ENCODE measurements around the gene ASAP3. TPM values are rescaled to one million over a fixed set of nuclear protein-coding genes. Genes with fewer than 3 reads are reported as not detected.

The ASAP3 gene
- total RNA-seq, 1 donor from 2014 or later = 33.5 TPM

GRCh38 chr1:23430803-23431202 is 53.2 kb downstream of the ASAP3 start:
- H3K4me1 Mint-ChIP-seq (ENCODE audit: low read depth, unreplicated experiment) = no peaks in the 10 kb centered on the region
- no peaks in the 10 kb centered on the region for H3K27me3 ChIP-seq (ENCODE audit: insufficient read depth, low read length)
- H3K4me1 ChIP-seq (ENCODE audit: insufficient read depth, low read length) = no peaks in the 10 kb centered on the region
- H3K27ac Mint-ChIP-seq (ENCODE audit: unreplicated experiment) = no peak overlapping the region
- no peak overlapping the region for H3K4me3 ChIP-seq (ENCODE audit: insufficient read depth, low read depth, low read length)
- no peaks in the 10 kb centered on the region for H3K79me2 ChIP-seq (ENCODE audit: insufficient read depth, low read length)
- TF ChIP-seq CTCF (IDR thresholded peaks at IDR 0.05; ENCODE audit: insufficient read depth, low read depth, low read length) = no peak
- no peak for TF ChIP-seq EZH2 (IDR thresholded peaks at IDR 0.05; ENCODE audit: insufficient read depth, low read length)
- no peak overlapping the region for H3K27ac ChIP-seq (ENCODE audit: low read depth, low read length)
- H3K4me3 Mint-ChIP-seq (ENCODE audit: unreplicated experiment) = no peak overlapping the region
- H3K36me3 ChIP-seq (ENCODE audit: insufficient read depth, low read length) = no peaks in the 10 kb centered on the region
- H3K9me3 ChIP-seq (ENCODE audit: insufficient read depth, low read depth, low read length) = no peaks in the 10 kb centered on the region
- H3K36me3 Mint-ChIP-seq (ENCODE audit: low read depth, unreplicated experiment) = peaks cover 66% of the 10 kb centered on the region
- FAIRE-seq = no peak
- no peaks in the 10 kb centered on the region for H4K20me1 ChIP-seq (ENCODE audit: insufficient read depth, low read length)
- H3K27me3 Mint-ChIP-seq (ENCODE audit: low read depth, unreplicated experiment) = peaks cover 36% of the 10 kb centered on the region
- no peak overlapping the region for H2AFZ ChIP-seq (ENCODE audit: low read depth, low read length)
- H3K4me2 ChIP-seq (ENCODE audit: low read length) = no peak overlapping the region
- H3K9ac ChIP-seq (ENCODE audit: low read length) = no peak overlapping the region
- peaks cover 3% of the 10 kb centered on the region for H3K9me3 Mint-ChIP-seq (ENCODE audit: unreplicated experiment)
- no peak for DNase-seq (ENCODE audit: low read depth)

- no peak overlapping the region for H3K4me3 Mint-ChIP-seq (ENCODE audit: unreplicated experiment)
- Histone ChIP-seq H3K27me3 (ENCODE audit: insufficient read depth, low read length) (no peaks in the 10 kb centered on the region), H3K9me3 (ENCODE audit: insufficient read depth, low read depth, low read length) (no peaks in the 10 kb centered on the region), H3K4me2 (ENCODE audit: low read length) (no peak overlapping the region), H3K36me3 (ENCODE audit: insufficient read depth, low read length) (no peaks in the 10 kb centered on the region), H3K4me3 (ENCODE audit: insufficient read depth, low read depth, low read length) (no peak overlapping the region), H2AFZ (ENCODE audit: low read depth, low read length) (no peak overlapping the region), H3K4me1 (ENCODE audit: insufficient read depth, low read length) (peaks cover 8% of the 10 kb centered on the region), H3K79me2 (ENCODE audit: insufficient read depth, low read length) (no peaks in the 10 kb centered on the region), H3K27ac (ENCODE audit: low read depth, low read length) (no peak overlapping the region), H3K9ac (ENCODE audit: low read length) (no peak overlapping the region), H4K20me1 (ENCODE audit: insufficient read depth, low read length) (no peaks in the 10 kb centered on the region)
- FAIRE-seq (no peak), DNase-seq (ENCODE audit: low read depth) (no peak)
- peak overlapping the region; percentile 53 for H3K27ac Mint-ChIP-seq (ENCODE audit: unreplicated experiment)
- peaks cover 49% of the 10 kb centered on the region for H3K36me3 Mint-ChIP-seq (ENCODE audit: low read depth, unreplicated experiment)
- H3K9me3 Mint-ChIP-seq (ENCODE audit: unreplicated experiment) = peaks cover 3% of the 10 kb centered on the region
- peaks cover 4% of the 10 kb centered on the region for H3K4me1 Mint-ChIP-seq (ENCODE audit: low read depth, unreplicated experiment)
- H3K27me3 Mint-ChIP-seq (ENCODE audit: low read depth, unreplicated experiment) = peaks cover 40% of the 10 kb centered on the region
- TF ChIP-seq CTCF (IDR thresholded peaks at IDR 0.05; ENCODE audit: insufficient read depth, low read depth, low read length) (no peak), EZH2 (IDR thresholded peaks at IDR 0.05; ENCODE audit: insufficient read depth, low read length) (no peak)
Observed at GRCh38 chr1:23428136-23428905, 55.7 kb downstream of the ASAP3 start.

- Histone ChIP-seq H3K36me3 (ENCODE audit: insufficient read depth, low read length) (no peaks in the 10 kb centered on the region), H4K20me1 (ENCODE audit: insufficient read depth, low read length) (no peaks in the 10 kb centered on the region), H3K4me2 (ENCODE audit: low read length) (no peak overlapping the region), H3K4me3 (ENCODE audit: insufficient read depth, low read depth, low read length) (no peak overlapping the region), H3K27me3 (ENCODE audit: insufficient read depth, low read length) (no peaks in the 10 kb centered on the region), H2AFZ (ENCODE audit: low read depth, low read length) (no peak overlapping the region), H3K9me3 (ENCODE audit: insufficient read depth, low read depth, low read length) (no peaks in the 10 kb centered on the region), H3K9ac (ENCODE audit: low read length) (no peak overlapping the region), H3K79me2 (ENCODE audit: insufficient read depth, low read length) (no peaks in the 10 kb centered on the region), H3K4me1 (ENCODE audit: insufficient read depth, low read length) (peaks cover 9% of the 10 kb centered on the region), H3K27ac (ENCODE audit: low read depth, low read length) (no peak overlapping the region)
- TF ChIP-seq EZH2 (IDR thresholded peaks at IDR 0.05; ENCODE audit: insufficient read depth, low read length) (no peak), CTCF (IDR thresholded peaks at IDR 0.05; ENCODE audit: insufficient read depth, low read depth, low read length) (no peak)
- Mint-ChIP-seq H3K36me3 (ENCODE audit: low read depth, unreplicated experiment) (peaks cover 43% of the 10 kb centered on the region), H3K27me3 (ENCODE audit: low read depth, unreplicated experiment) (peaks cover 44% of the 10 kb centered on the region), H3K4me1 (ENCODE audit: low read depth, unreplicated experiment) (peaks cover 4% of the 10 kb centered on the region), H3K9me3 (ENCODE audit: unreplicated experiment) (peaks cover 3% of the 10 kb centered on the region), H3K4me3 (ENCODE audit: unreplicated experiment) (no peak overlapping the region), H3K27ac (ENCODE audit: unreplicated experiment) (no peak overlapping the region)
- FAIRE-seq (no peak), DNase-seq (ENCODE audit: low read depth) (no peak)
Observed at GRCh38 chr1:23427550-23427949, 56.4 kb downstream of the ASAP3 start.
